Left ventricle myocardium superior (tissue), 1 donor: ENCODE results near the gene PCBP3. TPM values are rescaled to one million over a fixed set of nuclear protein-coding genes. Genes with fewer than 3 reads are reported as not detected.

Source experiments
- ATAC-seq: fragments of 200-7000 bp; cut with Tn5 transposase; one replicate; pipeline ENCODE4 v1.9.1; 2020; ENCODE audit warnings: mild to moderate bottlenecking, moderate library complexity
- DNase-seq: peaks from one replicate; pipeline ENCODE4 v3.0.0-alpha.2; 2020
- intact Hi-C: fragments of 100-400 bp; cut with micrococcal nuclease; formaldehyde crosslinking; loops from one replicate; pipeline ENCODE4 v1.11.0; 2022
- total RNA-seq: library from RNA; stranded (reverse); fragmentation: NEBNext Ultra II Directional; extraction: Animal tissue kit (Norgen Biotek cat#: 25700); gene quantifications from one replicate; pipeline ENCODE4 v1.2.1, GENCODE V29; 2021
- donor health status: DM: no; HTN: yes; CAD: no; lungs with severe emphysema.

The PCBP3 gene
- total RNA-seq, 1 donor from 2014 or later = 2.7 TPM

- no peak for ATAC-seq
- intact Hi-C loops = no loop called here
- no peak for DNase-seq
Observed at GRCh38 chr21:45767071-45768006, 123.8 kb downstream of the PCBP3 start.

DNA sequence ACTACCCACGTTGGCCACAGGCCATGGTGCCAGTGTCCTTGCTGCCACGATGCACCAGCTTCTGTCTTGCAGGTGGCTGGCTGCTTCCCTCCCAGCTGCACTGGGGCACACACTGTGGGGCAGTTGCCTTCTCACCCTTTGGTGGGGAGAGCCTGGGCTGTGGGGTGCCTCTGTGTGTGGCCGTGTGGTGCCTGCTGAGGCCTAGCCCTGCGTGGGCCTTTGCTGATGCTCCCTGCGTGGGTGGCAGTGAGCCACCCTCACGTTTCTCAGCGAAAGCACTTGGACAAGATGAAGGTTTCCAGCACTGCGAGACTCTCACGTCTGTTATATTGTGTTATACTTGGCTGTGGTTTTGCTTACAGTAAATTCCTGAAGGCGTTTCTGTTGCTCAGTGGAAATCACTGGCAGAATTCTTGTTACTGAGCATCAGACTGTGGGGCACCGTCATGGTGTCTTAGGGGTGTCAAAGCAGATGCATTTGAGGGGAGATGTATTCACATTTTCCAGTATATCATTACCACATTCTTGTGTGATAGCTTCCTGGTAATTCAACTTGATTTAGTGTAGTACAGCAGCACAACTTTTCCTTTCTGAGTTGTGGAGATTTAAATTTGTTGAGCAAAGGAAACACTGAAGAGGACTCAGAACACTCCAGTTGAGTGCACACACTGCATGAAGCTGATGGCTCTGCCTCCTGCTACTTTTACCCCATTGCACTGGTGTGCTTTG lies 124.7 kb downstream of the PCBP3 start:
- ATAC-seq (no peak), DNase-seq (no peak)

DNA sequence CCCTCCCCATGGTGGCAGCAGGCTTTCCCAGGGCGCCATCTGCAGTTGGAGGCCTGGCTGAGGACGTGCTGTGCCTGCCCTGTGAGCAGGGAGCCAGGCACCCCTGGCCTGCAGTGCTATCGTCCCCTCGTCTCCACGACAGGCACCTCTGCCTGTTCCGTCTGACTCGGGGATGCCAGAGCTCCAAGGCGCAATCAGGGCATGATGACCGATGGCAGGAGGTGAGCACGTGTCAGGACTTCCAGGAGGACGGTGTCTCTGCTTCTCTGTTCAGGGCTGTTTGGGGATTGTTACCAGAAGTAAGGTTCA lies 125.2 kb downstream of the PCBP3 start:
- intact Hi-C loops = no loop called here
- ATAC-seq (no peak), DNase-seq (no peak)

More for the DNA sequence above, 124.7 kb downstream of the PCBP3 start:
- intact Hi-C loops = no loop called here

- DNase-seq (no peak), ATAC-seq (no peak)
- intact Hi-C loops = no loop called here
Observed at GRCh38 chr21:45769294-45769693, 125.8 kb downstream of the PCBP3 start.

- no peak for DNase-seq
- intact Hi-C loops = no loop called here
- no peak for ATAC-seq
Observed at GRCh38 chr21:45769896-45770295, 126.4 kb downstream of the PCBP3 start.

DNA sequence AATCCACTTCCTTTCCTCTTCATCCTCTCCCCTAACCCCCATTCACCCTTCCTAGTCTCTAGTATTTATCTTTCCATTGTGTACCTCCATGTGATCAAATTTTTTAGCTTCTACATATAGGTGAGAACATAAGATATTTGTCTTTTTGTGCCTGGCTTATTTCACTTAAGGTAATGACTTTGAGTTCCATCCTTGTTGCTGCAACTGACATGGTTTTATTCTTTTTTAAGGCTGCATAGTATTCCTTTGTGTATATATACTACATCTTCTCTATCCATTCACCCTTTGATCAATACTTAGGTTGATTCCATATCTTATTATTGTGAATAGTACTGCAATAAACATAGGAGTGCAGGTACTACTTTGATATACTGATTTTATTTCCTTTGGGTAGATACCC lies 128.7 kb downstream of the PCBP3 start:
- intact Hi-C loops = no loop called here
- ATAC-seq (no peak), DNase-seq (no peak)

DNA sequence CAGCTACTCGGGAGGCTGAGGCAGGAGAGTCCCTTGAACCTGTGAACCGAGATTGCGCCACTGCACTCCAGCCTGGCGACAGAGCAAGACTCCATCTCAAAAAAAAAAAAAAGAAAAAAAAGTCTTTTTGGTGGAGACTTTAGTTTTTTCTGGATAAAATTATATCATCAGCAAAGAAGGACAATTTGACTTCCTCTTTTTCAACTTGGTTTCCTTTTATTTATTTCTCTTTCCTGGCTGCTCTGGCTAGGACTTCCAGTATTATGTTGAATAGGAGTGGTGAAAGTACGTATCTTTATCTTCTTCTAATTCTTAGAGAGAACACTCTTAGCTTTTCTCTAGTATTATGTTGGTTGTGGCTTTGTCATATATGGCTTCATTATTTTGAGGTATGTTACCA lies 130.8 kb downstream of the PCBP3 start:
- ATAC-seq (no peak), DNase-seq (no peak)
- intact Hi-C loops = no loop called here

DNA sequence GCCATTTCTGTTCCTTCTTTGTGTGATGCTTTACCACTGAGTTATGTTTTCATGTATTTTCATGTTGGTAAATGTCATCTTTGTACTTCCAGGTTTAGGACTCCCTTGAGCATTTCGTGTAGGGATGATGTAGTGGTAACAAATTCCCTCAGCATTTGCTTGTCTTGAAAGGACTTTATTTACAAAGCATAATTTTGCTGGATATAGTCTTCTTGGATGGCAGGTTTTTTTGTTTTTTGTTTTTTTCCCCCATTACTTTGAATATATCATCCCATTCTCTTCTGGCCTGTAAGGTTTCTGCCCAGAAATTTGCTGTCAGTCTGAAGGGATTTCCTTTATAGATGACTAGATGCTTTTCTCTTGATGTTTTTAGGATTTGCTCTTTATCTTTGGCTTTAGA lies 133.4 kb downstream of the PCBP3 start:
- no peak for DNase-seq
- no peak for ATAC-seq
- intact Hi-C loops = no loop called here

DNA sequence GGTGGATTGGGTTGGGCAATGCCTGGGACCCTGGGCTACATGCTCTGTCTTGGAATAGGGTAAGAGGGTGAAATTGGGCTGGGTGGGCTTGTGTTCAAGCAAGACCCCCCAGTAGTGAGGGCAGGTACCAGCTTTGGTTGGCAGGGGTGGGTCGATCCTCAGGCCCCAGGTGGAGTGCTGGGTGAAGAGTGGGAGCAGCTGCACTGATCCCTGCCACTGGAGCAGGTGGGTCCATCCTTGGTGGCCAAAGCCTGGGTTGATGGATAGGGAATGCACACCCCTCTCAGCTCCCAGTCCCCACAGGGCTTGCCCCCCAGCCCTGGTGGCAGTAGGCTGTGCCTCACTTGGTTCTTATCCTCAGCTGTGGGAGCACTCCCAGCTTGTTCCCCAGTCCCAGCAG lies 135.2 kb downstream of the PCBP3 start:
- ATAC-seq (no peak), DNase-seq (no peak)

DNA sequence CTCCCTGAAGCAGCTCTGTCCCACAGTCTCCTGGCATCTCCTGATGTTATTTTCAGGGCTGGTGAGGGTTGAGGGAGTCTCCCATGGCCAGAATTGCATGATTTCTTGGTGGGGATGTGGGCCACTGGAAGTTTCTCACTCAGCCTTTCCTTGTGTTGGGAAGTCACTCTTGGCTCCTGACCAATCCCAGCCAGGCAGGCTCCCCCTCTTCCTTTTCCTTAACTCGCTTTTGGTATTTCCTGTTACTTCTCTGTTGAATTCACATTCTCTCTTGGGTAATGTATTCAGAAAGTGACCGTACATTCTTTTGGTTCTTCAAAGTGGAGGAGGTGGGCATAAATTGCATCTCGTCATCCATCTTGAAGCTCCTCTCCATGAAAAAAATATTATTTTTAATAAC lies 135.7 kb downstream of the PCBP3 start:
- intact Hi-C loops = no loop called here
- DNase-seq (no peak), ATAC-seq (no peak)

More for the DNA sequence above, 135.2 kb downstream of the PCBP3 start:
- intact Hi-C loops = no loop called here

DNA sequence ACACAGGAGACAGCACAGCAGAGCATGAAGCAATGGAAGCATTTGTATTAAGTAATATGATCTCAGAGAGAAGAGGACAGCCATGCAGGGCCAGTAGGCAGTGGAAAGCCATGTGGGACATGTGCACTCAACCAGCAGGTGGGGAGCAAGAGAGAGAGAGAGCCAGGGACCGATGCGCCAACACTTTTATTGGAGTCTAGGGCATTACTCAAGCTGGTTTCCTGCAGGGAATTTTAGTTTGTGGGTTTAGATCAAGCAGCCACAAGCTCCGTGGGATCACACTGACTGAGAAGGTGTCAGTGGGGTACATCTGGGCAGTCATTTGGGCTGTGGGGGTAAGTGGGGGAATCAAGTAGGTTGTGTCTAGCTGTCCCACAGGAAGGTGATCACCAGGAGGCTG lies 137.1 kb downstream of the PCBP3 start:
- intact Hi-C loops = no loop called here
- DNase-seq = no peak
- no peak for ATAC-seq

- intact Hi-C loops = no loop called here
- ATAC-seq (no peak), DNase-seq (no peak)
Observed at GRCh38 chr21:45781741-45782140, 138.2 kb downstream of the PCBP3 start.

- intact Hi-C loops = no loop called here
- ATAC-seq = no peak
- no peak for DNase-seq
Observed at GRCh38 chr21:45786660-45787059, 143.1 kb downstream of the PCBP3 start.

GRCh38 chr21:45787371-45787770 lies 143.8 kb downstream of the PCBP3 start:
- ATAC-seq (no peak), DNase-seq (no peak)
- intact Hi-C loops = no loop called here

GRCh38 chr21:45788198-45788597 lies 144.7 kb downstream of the PCBP3 start:
- ATAC-seq (no peak), DNase-seq (no peak)
- intact Hi-C loops = no loop called here

DNA sequence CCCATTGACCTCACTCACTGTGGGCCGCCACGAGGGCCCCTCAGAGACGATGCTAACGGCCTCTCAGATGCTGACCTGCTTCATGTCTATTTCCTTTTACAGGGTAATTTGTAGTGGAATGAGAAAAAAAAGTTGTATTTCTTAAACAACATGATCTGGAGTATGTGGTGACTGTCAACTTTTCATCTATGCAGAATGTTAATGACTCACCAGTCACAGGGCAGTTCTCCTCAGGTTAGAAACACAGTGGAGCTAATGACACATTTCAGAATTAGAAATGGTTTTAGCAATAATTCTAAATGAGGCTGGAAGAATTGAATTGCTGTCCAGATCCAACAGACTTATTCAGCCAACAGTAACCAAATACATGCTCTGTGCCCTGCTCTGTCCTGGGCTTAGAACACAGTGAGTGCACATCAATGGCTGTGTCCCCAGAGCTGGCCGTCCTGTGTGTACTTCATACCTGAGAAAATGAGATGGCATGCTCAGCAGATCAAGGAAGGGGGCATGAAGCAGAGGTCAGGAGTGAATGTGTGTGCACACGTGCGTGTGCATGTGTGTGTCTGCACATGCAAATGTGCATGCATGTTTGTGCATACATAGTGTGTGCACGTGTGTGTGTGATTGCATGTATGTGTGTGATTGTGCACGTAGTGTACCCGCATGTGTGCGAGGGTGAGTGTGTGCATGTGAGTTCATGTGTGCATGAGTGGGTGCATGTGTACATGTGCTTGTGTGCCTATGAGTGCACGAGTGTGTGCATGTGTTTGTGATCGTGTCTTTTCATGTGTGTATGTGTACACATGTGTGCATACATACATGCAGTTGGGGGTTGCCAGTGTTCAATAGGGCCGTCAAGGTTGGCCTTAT lies 145.3 kb downstream of the PCBP3 start:
- ATAC-seq (no peak), DNase-seq (no peak)
- intact Hi-C loops = no loop called here

GRCh38 chr21:45790427-45790826 lies 146.9 kb downstream of the PCBP3 start:
- intact Hi-C loops = no loop called here
- no peak for ATAC-seq
- no peak for DNase-seq

DNA sequence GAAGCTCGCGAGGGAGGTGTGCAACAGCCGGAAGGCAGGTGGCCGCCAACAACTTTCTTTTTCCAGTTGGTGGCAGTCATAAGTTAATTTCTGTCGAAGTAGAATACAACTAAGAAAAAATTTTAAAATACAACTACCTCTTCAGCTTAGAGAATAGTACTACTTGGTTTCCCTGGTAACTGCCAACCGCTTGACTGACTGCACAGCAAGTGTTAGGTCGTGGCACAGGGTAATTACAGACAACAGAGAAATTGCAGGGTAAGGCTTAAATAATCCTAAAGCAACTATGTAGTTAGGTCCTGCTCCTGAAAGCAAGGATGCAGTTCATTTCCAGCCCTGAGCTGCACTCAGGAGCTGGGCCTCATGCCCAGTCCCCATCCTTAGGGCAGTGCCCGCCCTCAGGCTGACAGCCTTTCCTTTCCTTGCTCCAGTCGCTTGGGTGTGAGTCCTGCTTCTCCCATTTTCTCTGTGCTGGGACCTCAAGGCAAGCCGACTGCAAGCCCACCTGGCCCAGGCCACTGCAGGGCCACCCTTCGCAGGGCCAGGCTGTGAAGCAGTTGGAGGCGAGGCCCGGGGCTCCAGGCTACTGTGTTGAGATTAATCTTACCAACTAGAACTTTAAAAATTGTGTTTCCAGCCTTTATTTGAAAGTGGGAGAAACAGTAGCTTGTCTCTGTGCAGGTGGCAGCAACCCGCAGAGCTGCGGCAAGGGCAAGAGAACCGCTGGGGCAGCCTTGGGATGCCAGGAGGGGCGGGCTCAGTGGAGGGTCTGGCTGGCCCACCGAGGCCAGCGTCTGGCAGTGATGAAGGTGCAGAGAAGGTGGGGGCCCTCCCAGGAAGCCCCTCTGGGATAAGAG lies 148.3 kb downstream of the PCBP3 start:
- ATAC-seq = no peak
- intact Hi-C loops = no loop called here

More for the DNA sequence above, 148.3 kb downstream of the PCBP3 start:
- no peak for DNase-seq
